GM19351 (cell line): ENCODE data around the gene LMTK3.

Source experiments
- ATAC-seq: cut with Tn5 transposase; IDR thresholded peaks from one replicate; pipeline ENCODE4 v1.9.1; 2021; ENCODE audit warnings: mild to moderate bottlenecking, moderate library complexity; ENCODE audit not compliant: unreplicated experiment

The LMTK3 gene

GRCh38 chr19:48509467-48510194, 2.0 kb downstream of the LMTK3 start:
- no peak for ATAC-seq

DNA sequence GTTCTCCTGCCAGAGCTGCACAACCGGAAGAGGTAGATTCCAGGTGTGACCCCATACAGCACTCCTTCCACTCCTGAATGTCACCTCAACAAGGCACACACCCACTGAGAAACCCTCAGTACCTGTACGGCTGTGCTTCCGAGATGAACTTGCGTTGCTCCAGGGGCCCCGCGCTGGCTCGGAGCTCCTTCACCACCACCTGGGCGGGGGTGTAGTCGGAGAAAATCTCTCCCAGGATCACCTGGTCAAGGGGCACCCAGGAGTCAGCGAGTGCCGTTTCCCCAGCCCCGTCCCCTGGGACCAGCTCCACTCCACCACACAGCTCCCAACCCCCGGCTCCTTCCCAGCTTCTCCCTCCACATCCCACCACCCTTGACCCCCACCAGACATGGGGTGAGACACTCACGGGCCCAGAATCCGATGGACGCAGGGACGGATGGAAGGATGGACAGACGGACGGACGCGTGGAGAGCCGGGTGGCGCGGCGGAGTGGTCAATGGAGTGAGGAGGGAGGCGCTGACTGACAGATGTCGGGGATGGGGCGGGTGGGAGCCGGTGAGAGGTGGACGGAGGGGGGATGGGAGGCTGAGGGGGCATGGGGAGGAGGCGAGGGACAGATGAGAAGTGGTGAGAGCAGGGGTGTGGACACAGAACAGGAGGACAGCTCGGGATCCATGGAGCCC, 2.8 kb downstream of the LMTK3 start:
- no peak for ATAC-seq

GRCh38 chr19:48507911-48508439, 3.7 kb downstream of the LMTK3 start:
- ATAC-seq, result no peak

- ATAC-seq, result no peak
These were observed 5.4 kb downstream of the LMTK3 start for GRCh38 chr19:48506138-48506733.

- no peak for ATAC-seq
These were observed 9.2 kb downstream of the LMTK3 start for GRCh38 chr19:48502350-48503018.

DNA sequence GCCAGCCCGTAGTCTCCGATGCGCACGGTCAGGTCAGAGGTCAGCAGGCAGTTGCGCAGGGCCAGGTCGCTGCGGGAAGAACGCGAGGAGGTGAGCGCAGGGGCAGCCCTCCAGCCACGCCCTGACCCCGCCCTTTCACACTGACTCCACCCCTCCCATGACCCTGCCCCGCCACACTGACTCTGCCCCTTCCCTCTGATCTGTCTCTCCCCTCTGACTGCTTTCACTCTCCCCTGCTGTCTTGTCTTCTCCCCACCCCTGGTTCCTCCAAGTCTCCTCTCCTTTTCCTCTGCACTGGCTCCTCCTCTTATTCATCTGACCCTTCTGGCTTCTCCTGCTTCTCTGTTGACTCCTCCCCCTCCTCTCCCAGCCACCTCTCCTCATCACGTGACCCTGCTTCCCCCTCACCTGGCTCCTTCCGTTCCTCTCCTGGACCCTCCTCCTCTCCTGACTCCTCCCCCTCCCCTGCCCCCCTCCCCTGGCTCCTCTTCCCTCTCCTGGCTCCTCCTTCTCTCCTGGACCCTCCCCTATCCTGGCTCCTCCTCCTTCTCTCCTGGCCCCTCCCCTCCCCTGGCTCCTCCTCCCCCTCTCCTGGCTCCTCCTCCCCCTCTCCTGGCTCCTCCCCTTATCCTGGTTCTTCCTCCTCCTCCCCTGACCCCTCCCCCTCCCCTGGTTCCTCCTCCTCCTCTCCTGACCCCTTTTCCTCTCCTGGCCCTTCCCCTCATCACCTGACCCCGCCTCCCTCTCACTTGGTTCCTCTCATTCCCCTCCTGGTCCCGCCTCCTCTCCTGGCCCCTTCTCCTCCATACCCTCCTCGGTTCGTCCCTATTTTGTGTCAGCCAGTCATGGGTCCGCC, 9.9 kb downstream of the LMTK3 start:
- ATAC-seq, result no peak

DNA sequence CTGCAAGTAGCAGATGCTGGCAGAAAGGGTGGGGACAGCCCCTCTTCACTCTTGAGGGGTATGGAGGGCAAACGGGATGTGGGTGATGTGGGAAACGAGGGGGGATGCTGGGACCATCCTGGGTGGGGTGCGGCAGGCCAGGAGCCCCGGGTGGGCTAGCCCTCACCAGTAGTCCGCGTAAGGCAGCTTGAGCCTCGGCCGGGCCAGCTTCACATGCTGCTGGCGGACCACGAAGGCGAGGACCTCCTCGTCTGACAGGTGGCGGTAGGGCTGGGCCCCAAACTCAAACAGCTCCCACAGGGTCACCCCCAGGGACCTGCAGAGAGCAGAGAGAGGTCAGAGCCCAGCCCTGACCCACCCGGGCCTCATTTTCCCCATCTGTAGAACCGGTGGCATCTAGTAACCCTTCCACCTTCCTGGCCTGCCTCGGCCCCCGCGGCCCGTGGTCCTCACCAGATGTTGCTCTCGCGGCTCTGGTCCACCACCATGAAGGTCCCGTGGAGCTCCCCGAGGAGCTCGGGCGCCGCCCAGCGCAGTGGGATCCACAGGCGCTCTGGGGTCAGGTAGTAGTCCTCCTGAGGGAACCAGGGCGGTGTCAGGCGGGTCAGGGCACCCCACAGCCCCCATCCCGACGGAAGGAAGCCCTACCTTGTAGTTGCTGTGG, 10.7 kb downstream of the LMTK3 start:
- ATAC-seq, result no peak

- ATAC-seq, result no peak
These were observed 12.1 kb downstream of the LMTK3 start for GRCh38 chr19:48499316-48500090.

DNA sequence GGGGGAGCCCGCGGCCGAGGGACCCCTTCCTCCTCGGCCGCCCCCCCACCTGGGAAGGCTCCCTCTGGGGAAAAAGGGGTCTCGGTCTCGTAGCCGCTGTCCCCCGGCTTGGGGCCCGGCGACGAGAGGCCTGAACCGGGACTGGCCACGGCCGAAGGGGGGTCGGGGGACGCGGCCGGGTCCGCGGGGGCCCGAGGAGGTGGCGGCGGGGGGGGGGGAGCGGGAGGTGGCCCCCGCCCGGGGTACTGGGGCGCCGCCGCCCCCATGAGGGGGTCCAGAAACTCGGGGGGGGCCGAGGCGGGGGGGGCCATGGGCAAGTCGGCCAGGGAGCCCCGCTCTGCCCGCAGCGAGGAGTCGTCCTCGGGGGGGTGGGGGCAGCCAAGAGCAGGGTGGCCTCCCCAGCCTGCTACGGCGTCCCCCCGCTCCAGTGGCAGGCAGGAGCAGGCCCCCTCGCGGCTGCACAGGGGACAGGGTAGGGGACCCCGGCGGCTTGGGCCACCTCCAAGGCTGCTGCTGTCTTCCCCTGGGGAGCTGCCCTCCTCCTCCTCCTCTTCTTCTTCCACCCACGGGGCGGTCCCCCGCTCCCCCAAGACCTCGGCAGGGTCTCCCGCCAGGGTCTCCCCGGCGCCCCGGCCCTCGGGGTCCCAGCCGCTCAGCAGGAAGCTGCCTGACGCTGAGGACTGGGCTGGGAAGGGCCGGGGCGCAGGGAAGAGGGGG, 12.9 kb downstream of the LMTK3 start:
- ATAC-seq, result no peak

GRCh38 chr19:48497728-48498594, 13.7 kb downstream of the LMTK3 start:
- no peak for ATAC-seq

- ATAC-seq, result no peak
These were observed 14.5 kb downstream of the LMTK3 start for GRCh38 chr19:48496959-48497727.

DNA sequence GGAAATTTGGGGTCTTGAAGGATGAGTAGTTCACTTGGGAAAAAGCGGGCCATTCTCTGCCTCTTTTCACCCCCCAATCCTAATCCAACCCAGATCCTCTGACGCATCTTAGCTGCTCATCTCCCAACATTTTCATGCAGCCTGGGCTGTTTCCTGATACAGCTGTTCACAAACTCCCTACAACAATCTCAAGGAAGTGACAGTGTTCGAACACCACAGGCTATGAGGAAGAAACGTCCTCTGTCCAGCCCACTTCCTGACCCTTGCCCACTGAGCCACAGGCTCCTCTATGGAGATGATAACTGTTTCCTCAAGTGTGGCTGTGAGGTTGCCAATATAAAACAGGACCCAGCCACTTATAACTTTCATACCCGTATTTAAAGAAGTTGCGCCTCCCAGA, 16.2 kb downstream of the LMTK3 start:
- no peak for ATAC-seq

DNA sequence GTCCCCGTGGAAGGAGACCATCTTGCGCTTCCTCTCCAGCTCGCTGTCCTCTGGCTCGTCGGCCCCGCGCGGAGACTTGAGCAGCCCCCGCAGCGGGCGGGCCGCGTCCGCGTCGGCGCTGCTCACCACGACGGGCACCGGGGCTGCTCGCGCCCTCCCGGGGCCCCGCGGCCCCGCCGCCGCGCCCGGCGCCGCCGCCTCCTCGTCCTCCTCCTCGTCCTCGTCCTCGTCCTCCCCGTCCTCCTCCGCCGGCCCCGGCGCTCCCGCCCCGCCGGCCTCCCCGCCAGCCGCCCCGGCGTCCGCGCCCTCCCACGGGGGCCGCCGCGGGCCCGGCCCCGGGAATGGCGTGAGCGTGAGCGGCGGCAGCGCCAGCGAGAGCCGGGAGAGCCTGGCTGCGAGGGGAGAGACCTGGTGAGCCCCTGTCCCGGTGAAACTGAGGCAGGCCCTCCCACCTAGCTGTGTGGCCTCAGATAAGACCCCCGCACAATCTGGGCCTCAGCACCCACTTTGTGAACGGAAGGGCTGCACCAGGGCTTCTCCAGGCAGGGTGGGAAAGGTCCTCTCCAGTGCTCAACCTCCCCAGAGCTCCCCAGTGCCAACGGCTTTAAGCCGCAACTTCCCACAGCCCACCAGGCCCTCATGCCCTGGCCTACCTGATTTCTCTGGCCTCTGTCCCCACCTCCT, 17.8 kb downstream of the LMTK3 start:
- no peak for ATAC-seq

DNA sequence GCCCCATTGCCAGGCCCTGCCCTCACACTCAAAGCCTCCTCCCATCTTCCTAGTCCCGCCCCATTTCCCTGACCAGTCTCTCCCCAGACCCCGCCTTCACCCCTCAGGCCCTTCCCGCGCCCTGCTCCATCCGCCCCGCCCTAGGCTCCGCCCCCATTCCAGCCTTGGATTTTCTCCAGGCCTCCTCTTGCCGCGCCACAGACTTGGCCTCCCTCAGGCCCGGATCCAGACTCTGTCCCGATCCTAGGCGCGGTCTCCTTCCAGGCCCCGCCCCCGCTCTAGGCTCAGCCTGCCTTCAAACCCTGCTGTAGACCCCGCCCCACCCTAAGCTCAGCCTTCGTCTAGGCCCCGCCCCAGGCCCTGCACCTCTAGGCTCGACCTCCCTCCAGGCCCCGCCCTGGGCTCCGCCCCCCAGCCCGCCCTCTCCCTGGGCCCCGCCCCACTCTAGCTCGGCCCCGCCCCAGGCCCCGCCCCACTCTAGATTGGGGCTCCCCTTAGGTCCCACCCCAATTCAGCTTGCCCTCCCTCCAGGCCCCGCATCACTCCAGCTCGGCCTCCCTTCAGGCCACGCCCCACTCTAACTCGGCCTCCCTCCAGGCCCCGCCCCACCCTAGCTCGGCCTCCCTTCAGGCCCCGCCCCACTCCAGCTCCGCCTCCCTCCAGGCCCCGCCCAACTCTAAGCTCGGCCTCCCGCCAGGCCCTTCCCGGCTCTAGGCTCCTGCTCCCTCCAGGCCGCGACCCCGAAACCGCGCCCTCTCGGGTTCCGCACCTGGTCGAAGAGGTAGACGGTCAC, 18.5 kb downstream of the LMTK3 start:
- peak; percentile 71 for ATAC-seq

DNA sequence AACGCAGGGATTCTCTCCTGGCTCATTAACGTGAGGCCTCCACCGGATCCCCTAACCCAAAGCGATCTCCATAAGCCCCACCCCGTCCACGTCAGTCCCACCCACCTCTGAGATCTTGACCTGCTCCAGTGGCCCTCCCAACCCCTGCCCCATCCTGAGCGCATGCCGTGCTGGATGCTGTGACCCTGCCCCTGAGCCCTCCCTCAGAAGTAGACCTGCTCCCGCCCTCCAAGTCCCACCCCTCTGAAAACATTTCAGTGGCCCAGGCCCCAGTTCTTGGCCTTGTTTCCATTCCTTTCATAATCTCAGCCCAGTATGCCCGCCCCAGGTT, 19.9 kb downstream of the LMTK3 start:
- ATAC-seq, result no peak
